ENCODE data around the gene SH3BGRL2. TPM values are rescaled to one million over a fixed set of nuclear protein-coding genes. Genes with fewer than 3 reads are reported as not detected.

SH3BGRL2 gene
- total RNA-seq, 1 experiment from 2014 or later = 7.1 TPM

DNA sequence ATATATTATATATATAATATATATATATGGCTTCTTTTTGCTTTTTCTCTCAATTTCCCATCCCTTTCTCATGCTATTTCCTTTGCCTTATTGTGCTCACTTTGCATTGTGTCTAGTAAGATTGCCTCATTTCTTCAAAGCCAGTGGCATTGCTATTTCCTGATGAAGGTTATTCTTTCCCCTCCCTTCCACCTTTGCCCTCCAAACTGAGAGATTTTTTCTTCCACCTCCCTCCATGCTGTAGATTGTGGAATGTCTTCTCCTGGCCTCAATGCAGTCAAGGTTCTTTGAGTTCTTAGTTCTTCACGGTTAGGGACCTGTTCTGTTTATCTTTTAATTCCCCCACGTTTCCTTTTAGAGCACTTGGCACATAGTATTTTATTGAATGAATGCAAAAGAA is 17.2 kb downstream of the SH3BGRL2 start:
- no peaks in the 10 kb centered on the region for H3K9me3 Mint-ChIP-seq (ENCODE audit: unreplicated experiment)
- ChIA-PET CTCF (interaction anchor here (0.9 kb wide), 1 partner anchor 8 kb away, joined by 3 read pairs; no protein-coding TSS in a partner anchor), POLR2A (interaction anchor here (0.9 kb wide), 1 partner anchor 10 kb away, joined by 3 read pairs; no protein-coding TSS in a partner anchor)
- TF ChIP-seq, protein P1, sequence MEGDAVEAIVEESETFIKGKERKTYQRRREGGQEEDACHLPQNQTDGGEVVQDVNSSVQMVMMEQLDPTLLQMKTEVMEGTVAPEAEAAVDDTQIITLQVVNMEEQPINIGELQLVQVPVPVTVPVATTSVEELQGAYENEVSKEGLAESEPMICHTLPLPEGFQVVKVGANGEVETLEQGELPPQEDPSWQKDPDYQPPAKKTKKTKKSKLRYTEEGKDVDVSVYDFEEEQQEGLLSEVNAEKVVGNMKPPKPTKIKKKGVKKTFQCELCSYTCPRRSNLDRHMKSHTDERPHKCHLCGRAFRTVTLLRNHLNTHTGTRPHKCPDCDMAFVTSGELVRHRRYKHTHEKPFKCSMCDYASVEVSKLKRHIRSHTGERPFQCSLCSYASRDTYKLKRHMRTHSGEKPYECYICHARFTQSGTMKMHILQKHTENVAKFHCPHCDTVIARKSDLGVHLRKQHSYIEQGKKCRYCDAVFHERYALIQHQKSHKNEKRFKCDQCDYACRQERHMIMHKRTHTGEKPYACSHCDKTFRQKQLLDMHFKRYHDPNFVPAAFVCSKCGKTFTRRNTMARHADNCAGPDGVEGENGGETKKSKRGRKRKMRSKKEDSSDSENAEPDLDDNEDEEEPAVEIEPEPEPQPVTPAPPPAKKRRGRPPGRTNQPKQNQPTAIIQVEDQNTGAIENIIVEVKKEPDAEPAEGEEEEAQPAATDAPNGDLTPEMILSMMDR (IDR thresholded peaks at IDR 0.05; ENCODE audit: unreplicated experiment) = no peak
- no peak for DNase-seq (ENCODE audit: unreplicated experiment)
- intact Hi-C loops (cut with micrococcal nuclease) = no loop called here
- no peak overlapping the region for H3K27ac Mint-ChIP-seq (ENCODE audit: low read depth, unreplicated experiment)
- H3K36me3 Mint-ChIP-seq (ENCODE audit: insufficient read depth, unreplicated experiment) = no peaks in the 10 kb centered on the region
- H3K27me3 Mint-ChIP-seq (ENCODE audit: insufficient read depth, unreplicated experiment) = no peaks in the 10 kb centered on the region
- no TSS peak for BruUV-seq (replicated peaks)
- H3K4me3 Mint-ChIP-seq (ENCODE audit: unreplicated experiment) = no peak overlapping the region
- H3K4me1 Mint-ChIP-seq (ENCODE audit: insufficient read depth, unreplicated experiment) = peaks cover 2% of the 10 kb centered on the region

DNA sequence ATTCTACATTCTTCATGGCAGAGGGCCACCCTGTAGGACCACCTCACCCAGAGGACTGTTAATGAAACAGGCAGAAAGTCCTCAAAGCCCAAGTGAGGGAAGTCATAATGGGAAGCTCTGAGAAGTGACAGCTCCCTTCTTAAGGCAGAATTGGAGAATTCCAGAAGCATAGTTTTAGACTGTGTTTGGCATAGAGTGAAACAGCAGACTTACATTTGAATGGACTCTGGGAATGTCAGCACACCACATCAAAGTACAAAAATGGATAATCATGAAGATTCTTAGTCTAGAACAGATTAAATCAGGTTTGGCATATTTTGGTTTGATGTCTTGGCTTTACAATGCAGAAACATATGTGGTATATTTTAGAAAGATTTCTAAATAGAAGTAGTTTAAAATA is 17.9 kb downstream of the SH3BGRL2 start:
- no peak overlapping the region for H3K4me3 Mint-ChIP-seq (ENCODE audit: unreplicated experiment)
- intact Hi-C loops (cut with micrococcal nuclease) = no loop called here
- no peaks in the 10 kb centered on the region for H3K9me3 Mint-ChIP-seq (ENCODE audit: unreplicated experiment)
- no TSS peak for BruUV-seq (replicated peaks)
- H3K4me1 Mint-ChIP-seq (ENCODE audit: insufficient read depth, unreplicated experiment) = peaks cover 6% of the 10 kb centered on the region
- CTCF ChIA-PET = interaction anchor here (0.9 kb wide), 1 partner anchor 8 kb away, joined by 3 read pairs; no protein-coding TSS in a partner anchor
- no peaks in the 10 kb centered on the region for H3K27me3 Mint-ChIP-seq (ENCODE audit: insufficient read depth, unreplicated experiment)
- TF ChIP-seq, protein P1 (IDR thresholded peaks at IDR 0.05; ENCODE audit: unreplicated experiment) = no peak
- POLR2A ChIA-PET = interaction anchor here (0.6 kb wide), 1 partner anchor 18 kb away, joined by 3 read pairs; the partner anchor contains the start of gene SH3BGRL2
- no peaks in the 10 kb centered on the region for H3K36me3 Mint-ChIP-seq (ENCODE audit: insufficient read depth, unreplicated experiment)
- no peak for DNase-seq (ENCODE audit: unreplicated experiment)
- H3K27ac Mint-ChIP-seq (ENCODE audit: low read depth, unreplicated experiment) = no peak overlapping the region

DNA sequence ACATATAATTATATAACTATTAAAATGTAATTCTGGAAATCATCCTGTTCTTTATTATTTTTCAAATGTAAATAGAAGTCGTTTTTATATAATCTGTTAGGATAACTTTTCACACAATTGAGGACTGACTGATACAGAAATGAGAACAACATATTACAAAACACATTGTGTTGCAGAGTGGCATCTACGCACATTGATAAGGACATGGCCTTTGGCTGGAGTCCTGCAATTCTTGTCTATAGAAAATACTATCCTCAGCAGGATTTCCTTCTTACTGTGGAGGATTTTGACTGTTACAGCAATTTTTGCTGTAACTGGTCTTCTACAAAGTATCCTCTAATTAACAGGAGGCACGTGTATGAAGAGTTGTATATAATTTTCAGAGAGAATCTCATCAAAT is 19.8 kb downstream of the SH3BGRL2 start:
- Mint-ChIP-seq H3K9me3 (ENCODE audit: unreplicated experiment) (no peaks in the 10 kb centered on the region), H3K36me3 (ENCODE audit: insufficient read depth, unreplicated experiment) (no peaks in the 10 kb centered on the region), H3K4me1 (ENCODE audit: insufficient read depth, unreplicated experiment) (peaks cover 9% of the 10 kb centered on the region), H3K4me3 (ENCODE audit: unreplicated experiment) (no peak overlapping the region), H3K27me3 (ENCODE audit: insufficient read depth, unreplicated experiment) (no peaks in the 10 kb centered on the region), H3K27ac (ENCODE audit: low read depth, unreplicated experiment) (no peak overlapping the region)
- intact Hi-C loops (cut with micrococcal nuclease) = no loop called here
- POLR2A ChIA-PET = interaction anchor here (0.5 kb wide), 1 partner anchor 12 kb away, joined by 3 read pairs; no protein-coding TSS in a partner anchor
- no TSS peak for BruUV-seq (replicated peaks)
- no peak for DNase-seq (ENCODE audit: unreplicated experiment)
- CTCF ChIA-PET = no interaction called here
- TF ChIP-seq, protein P1 (IDR thresholded peaks at IDR 0.05; ENCODE audit: unreplicated experiment) = no peak

DNA sequence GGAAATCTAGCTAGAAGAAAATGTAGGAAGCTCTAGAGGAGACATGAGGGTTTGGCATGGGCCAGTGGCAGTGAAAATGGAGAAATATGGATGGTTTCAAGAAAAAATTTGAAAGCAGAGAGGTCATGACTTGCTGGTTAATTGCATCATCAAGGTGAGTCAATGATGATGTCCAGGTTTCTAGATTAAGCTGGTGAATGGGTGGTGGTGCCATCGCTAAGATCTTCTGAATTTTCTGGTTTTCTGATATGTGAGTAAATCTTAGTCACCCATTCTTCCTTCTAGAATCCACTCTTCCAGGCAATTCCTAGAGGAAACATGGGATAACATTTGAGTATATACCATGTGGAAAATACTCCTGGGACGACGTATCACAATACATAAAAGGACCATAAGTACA is 25.0 kb downstream of the SH3BGRL2 start:
- no peaks in the 10 kb centered on the region for H3K27me3 Mint-ChIP-seq (ENCODE audit: insufficient read depth, unreplicated experiment)
- DNase-seq (ENCODE audit: unreplicated experiment) = peak; percentile 10
- peaks cover 13% of the 10 kb centered on the region for H3K4me1 Mint-ChIP-seq (ENCODE audit: insufficient read depth, unreplicated experiment)
- no peaks in the 10 kb centered on the region for H3K36me3 Mint-ChIP-seq (ENCODE audit: insufficient read depth, unreplicated experiment)
- BruUV-seq (replicated peaks) = no TSS peak
- H3K4me3 Mint-ChIP-seq (ENCODE audit: unreplicated experiment) = no peak overlapping the region
- intact Hi-C loops (cut with micrococcal nuclease) = no loop called here
- H3K27ac Mint-ChIP-seq (ENCODE audit: low read depth, unreplicated experiment) = no peak overlapping the region
- POLR2A ChIA-PET = interaction anchor here (0.7 kb wide), 2 partner anchors 120 to 539 kb away, joined by 3 read pairs; no protein-coding TSS in a partner anchor
- TF ChIP-seq, protein P1 (IDR thresholded peaks at IDR 0.05; ENCODE audit: unreplicated experiment) = no peak
- H3K9me3 Mint-ChIP-seq (ENCODE audit: unreplicated experiment) = no peaks in the 10 kb centered on the region
- CTCF ChIA-PET = no interaction called here

Measured in MCF 10A (cell line).